ENCODE data around the gene SALL2. TPM values are rescaled to one million over a fixed set of nuclear protein-coding genes. Genes with fewer than 3 reads are reported as not detected.

SALL2 gene
- total RNA-seq, 1 experiment from 2014 or later, result 0.47 TPM

- TF ChIP-seq ZBTB33 (IDR thresholded peaks at IDR 0.05; ENCODE audit: extremely low read depth, insufficient replicate concordance, low read length), result peak; percentile 83
- peak; percentile 32; the same call in 1 of the 2 replicates for TF ChIP-seq CBX3 (IDR thresholded peaks at IDR 0.05; ENCODE audit: low read depth)
- TF ChIP-seq ELF1 (IDR thresholded peaks at IDR 0.05; ENCODE audit: borderline replicate concordance, low read depth), result peak; percentile 65
Observed at GRCh38 chr14:21510735-21511657, 15.2 kb downstream of the SALL2 start, which contains the start of gene METTL3 (continued).

DNA sequence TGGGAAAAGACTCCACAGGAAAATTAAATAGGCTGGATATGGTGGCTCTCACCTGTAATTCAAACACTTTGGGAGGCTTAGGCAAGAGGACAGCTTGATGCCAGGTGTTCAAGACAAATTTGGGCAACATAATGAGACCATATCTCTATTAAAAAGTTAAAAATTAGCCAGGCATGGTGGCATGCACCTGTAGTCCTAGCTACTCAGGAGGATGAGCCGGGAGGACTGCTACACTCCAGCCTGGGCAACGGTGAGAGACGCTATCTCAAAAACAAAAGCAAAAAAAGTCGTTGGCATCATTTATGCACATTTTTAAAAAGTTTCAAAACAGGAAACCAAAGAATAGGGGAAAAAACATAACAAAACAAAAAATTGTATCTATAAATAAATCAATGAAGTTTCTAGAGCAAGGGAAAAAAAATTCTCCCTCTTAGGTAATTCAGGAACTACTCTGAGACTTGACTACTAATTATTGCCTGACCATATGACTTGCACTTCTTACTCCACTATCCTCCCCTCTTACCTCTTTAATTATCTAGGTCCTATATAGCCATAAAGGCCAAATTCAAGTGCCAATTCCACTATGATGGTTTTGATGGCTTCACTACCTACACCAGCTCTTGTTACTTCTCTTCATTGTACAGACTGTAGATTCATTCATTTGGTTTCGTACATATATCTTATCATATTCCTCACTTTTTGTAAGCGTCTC is 16.6 kb downstream of the SALL2 start:
- ATAC-seq, result no peak
- Histone ChIP-seq H4K20me1 (ENCODE audit: insufficient read depth) (peaks cover 6% of the 10 kb centered on the region; the same call in 1 of the 2 replicates), H3K27ac (ENCODE audit: low read depth, low read length) (no peak overlapping the region), H3K36me3 (ENCODE audit: control insufficient read depth in 1 of 2, insufficient read depth in 2 of 2, low read length in 2 of 2) (peaks cover 10 to 11% of the 10 kb centered on the region in 2 experiments; a peak in 3 of 4 replicates), H3K4me1 (ENCODE audit: control insufficient read depth in 1 of 2, insufficient read depth in 2 of 2, low read length in 2 of 2) (peaks cover 8 to 15% of the 10 kb centered on the region in 2 experiments; a peak in 3 of 4 replicates), H3K79me2 (ENCODE audit: insufficient read depth, low read length) (peaks cover 66% of the 10 kb centered on the region), H3K9ac (ENCODE audit: low read length) (peak overlapping the region; percentile 84), H3K9me3 (ENCODE audit: control insufficient read depth in 1 of 2, insufficient read depth in 1 of 2, low read depth in 1 of 2, low read length in 2 of 2) (no peaks in the 10 kb centered on the region), H2AFZ (ENCODE audit: low read depth, low read length, poor library complexity, severe bottlenecking) (no peak overlapping the region), H3K4me2 (ENCODE audit: low read length) (peak overlapping the region; percentile 96), H3K9me2 (ENCODE audit: insufficient read depth) (no peaks in the 10 kb centered on the region), H3K27me3 (ENCODE audit: insufficient read depth, low read length) (no peaks in the 10 kb centered on the region), H3K4me3 (replicated peaks in 1 of 2; ENCODE audit: low read depth in 1 of 2, low read length in 2 of 2) (peak overlapping the region; percentile 72 to 84)
- no peak for DNase-seq (ENCODE audit: low read depth, low spot score)
- TF ChIP-seq CBX3 (IDR thresholded peaks at IDR 0.05; ENCODE audit: low read depth) (no peak), ZFX (IDR thresholded peaks at IDR 0.05) (no peak), ZBTB33 (IDR thresholded peaks at IDR 0.05; ENCODE audit: extremely low read depth, insufficient replicate concordance, low read length) (no peak), RAD21 (IDR thresholded peaks at IDR 0.05; ENCODE audit: low read depth) (no peak)
- ChIA-PET POLR2A (no interaction called here), RAD21 (ENCODE audit: low non-redundant PET in 1 of 2, low total read pairs in 2 of 2, uncharacterized antibody in 2 of 2, unreplicated experiment in 2 of 2) (no interaction called here), CTCF (interaction anchor here (4.5 kb wide), 1 partner anchor 11 kb away, joined by 30 read pairs; no protein-coding TSS in a partner anchor)
- BruUV-seq (replicated peaks), result no TSS peak
- intact Hi-C loops (cut with micrococcal nuclease), result loop anchor here (2.0 kb wide), 1 partner anchor 33 kb away; the partner anchor contains the start of genes RAB2B and TOX4

Measured in HCT116 (cell line).